HG02885 (cell line): ENCODE results near the gene TMCC3.
"Not testable (repeated sequence)": the region's sequence is repeated elsewhere in the genome, so short reads cannot be mapped to it uniquely, and the experiment has no call there.

ENCODE experiments used
- ATAC-seq: cut with Tn5 transposase; IDR thresholded peaks from one replicate; pipeline ENCODE4 v1.9.1; 2021; ENCODE audit warnings: mild to moderate bottlenecking; ENCODE audit not compliant: unreplicated experiment, poor library complexity

The TMCC3 gene, protein sequence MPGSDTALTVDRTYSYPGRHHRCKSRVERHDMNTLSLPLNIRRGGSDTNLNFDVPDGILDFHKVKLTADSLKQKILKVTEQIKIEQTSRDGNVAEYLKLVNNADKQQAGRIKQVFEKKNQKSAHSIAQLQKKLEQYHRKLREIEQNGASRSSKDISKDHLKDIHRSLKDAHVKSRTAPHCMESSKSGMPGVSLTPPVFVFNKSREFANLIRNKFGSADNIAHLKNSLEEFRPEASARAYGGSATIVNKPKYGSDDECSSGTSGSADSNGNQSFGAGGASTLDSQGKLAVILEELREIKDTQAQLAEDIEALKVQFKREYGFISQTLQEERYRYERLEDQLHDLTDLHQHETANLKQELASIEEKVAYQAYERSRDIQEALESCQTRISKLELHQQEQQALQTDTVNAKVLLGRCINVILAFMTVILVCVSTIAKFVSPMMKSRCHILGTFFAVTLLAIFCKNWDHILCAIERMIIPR

DNA sequence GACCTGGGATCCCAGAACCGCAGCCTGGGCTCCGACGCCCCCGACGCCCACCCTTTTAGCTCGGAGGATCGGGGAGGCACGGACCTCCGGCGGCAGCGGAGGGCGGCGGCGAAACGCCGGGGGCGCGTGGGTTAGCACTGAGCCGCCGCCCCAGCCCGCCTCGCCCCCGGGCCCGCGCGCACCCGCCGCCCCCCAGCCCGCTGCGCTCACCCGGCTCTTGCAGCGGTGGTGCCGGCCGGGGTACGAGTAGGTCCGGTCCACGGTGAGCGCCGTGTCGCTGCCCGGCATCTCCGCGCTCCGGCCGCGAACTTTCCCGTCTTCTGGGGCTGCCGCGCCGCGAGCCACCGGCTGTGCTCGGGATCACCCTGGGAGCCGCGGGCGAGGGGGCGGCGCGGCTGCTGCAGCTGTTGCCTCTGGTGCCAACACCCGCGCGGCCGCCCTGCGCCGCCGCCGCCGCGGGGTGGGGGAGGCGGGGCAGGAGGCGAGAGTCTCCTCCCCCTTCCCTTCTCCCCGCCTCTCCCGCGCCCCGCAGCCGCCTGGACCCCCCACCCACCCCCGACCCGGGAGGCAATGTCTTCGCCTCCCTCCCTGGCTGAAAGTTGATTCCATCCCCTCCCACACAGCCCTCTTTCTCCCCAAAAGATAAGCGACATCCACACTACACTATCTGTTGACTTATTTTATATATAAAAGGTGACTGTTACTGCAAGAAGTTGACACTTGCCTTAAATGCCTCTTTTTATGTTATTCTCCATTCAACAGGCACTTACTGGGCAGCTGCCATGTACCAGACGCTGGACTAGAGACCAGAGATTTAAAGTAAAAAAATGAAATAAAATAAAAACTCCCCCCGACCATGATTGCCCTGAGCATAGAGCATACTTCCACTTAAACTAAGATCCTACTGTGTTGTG is at the start of gene TMCC3:
TMCC3 (minus strand) TSS at position 415 of the 914 bp plus-strand sequence; CDS start at position 288, 127 bp downstream.
- peak; percentile 75 for ATAC-seq

DNA sequence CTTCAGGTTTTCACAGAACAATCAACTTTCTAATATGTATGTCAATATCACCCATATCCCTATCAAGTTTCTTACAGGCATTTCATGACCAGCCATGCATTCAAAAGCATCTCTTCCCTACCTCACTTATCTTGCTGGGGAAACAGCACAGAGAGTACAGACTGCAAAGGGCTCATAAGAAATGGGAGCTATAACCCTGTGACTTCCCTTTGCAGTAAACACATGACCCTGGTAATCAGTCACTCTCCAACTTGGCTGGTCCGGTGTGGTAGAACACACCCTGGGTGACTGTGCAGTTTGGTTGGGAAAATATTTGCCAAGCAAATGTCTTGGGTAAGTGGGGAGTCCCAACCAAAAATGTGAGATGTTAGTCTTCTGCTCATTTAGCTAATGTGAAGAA is 49.4 kb upstream of the TMCC3 start:
- ATAC-seq = no peak

DNA sequence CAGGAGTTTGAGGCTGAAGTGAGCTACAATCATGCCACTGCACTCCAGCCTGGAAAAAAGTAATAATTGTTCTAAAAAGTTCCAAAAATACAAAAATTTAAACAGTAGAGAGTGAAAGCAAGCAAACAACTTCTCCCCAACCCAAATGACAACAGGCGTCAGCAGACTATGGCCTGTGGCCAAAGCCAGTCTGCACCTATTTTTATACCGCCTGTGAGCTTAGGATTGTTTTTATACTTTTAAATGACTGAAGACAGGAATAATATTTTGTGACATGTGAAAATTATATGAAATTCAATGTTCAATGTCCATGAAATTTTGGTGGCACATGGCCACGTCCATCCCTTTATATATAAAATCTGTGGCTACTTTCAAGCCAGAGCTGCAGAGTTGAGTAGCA is 48.2 kb upstream of the TMCC3 start:
- ATAC-seq = no peak

DNA sequence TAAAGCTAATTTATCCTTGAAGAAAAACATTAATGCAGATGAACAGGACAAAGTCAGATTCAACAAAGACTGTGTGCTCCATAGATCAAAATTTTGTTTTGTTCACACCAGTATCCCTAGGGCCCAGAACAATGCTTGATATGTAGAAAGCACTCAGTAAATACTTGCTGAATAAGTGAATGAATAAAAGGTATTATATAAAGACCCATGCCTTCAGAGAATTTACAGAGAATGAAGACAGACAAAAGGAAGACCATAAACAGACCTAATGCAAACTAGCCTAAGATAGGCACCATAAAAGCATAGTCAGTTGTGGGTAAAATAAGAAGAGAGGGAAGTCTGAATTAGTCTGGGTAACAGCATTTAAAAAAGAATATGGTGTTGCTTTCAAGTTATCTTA is 47.3 kb upstream of the TMCC3 start:
- no peak for ATAC-seq

DNA sequence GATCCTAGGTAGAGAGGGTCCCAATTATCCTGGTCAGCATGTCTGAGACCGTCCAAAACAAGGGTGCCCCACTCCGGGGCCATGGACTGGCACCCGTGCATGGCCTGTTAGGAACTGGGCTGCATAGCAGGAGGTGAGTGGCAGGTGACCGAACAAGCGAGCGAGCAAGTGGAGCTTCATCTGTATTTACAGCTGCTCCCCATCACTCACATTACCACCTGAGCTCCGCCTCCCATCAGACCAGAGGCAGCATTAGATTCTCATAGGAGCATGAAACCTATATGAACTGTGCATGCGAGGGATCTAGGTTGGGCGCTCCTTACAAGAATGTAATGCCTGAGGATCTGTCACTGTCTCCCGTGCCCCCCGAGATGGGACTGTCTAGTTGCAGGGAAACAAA is 44.4 kb upstream of the TMCC3 start:
- ATAC-seq = no peak

DNA sequence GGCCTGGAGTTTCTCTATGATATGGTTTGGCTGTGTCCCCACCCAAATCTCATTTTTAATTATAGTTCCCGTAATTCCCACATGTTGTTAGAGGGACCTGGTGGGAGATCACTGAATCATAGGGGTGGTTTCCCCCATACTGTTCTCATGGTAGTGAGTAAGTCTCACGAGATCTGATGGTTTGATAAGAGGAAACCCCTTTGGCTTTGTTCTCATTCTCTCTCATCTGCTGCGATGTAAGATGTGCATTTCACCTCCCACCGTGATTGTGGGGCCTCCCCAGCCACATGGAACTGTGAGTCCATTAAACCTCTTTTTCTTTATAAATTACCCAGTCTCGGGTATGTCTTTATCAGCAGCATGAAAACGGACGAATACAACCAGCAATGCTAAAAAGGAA is 42.5 kb upstream of the TMCC3 start:
- ATAC-seq = not testable (repeated sequence)

DNA sequence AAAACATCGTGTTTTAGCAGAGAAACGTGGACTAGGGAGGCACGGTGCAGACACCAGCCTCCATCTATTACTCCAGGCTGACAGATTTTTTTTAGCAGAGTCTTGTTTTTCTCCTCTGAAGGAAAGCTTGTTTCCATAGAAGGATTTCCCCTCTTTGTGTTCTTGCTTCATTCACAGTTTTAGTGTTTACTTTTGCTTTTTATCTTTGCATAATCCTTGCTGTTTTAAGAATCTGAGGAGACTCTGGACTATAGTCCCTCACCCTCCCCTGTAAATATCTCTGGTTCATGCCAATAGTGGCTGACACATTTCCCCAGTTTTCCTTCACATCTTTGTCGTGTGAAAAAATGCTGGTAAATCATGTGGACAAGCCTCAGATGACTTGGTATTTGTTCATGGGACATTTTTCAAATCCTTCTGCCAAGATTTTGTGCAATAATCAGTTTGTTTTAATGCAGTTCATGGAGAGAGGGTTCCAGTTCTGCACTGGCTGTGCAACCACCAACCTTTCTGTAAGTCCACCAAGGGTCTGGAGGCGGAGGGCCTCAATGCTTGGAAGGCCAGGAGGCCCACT is 39.9 kb upstream of the TMCC3 start:
- ATAC-seq = no peak

DNA sequence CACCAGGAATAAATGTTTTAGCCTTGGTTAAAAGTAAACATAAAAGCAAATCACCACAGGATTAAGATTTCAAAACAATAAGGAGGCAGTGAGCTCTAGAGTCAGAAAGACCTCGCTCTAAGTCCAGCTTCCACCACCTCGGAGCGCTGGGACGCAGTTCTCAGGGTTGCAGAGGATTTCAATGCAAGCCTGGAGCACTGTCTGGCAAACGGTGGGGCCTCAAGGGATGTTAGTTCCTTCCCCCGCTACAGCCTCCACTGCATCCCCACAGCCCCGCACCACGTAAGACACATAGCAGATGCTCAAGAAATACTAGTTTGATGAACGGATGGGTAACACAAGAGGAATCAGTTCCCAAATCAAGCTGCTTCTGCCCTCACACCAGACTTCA is 39.3 kb upstream of the TMCC3 start:
- no peak for ATAC-seq

DNA sequence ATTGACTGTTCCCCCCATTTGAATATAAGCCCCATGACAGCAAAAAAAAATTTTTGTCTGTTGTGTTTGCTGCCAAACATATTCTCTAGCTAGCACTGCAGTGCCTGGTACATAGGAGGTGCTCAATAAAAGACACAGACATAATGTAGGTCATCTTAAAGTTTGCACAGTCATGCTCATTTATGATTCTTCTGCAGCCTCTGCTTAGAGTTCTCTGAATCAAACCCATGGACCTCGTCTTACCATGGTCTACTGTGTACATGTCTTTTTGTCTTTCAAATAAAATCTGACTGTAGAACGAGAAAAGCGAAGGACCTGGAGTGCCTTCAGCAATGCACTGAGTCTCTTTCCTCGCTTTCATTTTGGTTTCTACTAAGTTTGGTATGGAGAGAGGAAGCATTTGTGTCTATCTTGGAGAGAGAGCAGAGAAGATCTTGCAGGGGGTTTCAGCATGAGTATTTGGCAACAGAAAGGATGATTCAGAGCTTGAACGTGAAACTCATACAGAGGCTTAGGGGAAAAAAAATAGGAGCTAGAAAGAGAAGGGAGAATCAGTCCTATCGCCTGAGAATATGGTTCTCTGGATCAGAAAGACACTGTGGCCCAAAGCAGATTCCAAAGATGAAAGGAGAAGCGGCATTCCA is 38.8 kb upstream of the TMCC3 start:
- peak; percentile 46 for ATAC-seq

DNA sequence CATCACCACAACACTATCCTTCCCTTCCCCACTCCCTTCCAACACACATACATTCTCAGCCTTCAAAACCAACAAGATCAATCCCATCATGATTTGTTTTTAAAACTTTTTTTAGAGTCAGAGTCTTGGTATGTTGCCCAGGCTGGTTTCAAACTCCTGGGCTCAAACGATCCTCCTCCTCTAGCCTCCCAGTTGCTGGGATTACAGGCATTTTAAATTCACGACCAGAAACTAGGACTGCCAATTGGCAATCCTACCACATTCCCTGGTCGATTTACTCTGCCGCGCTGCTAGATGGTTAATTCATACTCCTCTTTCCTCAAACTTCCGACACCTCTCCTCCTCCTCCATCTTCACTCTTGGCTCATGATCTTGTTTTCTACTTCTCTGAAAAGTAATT is 37.5 kb upstream of the TMCC3 start:
- ATAC-seq = no peak

DNA sequence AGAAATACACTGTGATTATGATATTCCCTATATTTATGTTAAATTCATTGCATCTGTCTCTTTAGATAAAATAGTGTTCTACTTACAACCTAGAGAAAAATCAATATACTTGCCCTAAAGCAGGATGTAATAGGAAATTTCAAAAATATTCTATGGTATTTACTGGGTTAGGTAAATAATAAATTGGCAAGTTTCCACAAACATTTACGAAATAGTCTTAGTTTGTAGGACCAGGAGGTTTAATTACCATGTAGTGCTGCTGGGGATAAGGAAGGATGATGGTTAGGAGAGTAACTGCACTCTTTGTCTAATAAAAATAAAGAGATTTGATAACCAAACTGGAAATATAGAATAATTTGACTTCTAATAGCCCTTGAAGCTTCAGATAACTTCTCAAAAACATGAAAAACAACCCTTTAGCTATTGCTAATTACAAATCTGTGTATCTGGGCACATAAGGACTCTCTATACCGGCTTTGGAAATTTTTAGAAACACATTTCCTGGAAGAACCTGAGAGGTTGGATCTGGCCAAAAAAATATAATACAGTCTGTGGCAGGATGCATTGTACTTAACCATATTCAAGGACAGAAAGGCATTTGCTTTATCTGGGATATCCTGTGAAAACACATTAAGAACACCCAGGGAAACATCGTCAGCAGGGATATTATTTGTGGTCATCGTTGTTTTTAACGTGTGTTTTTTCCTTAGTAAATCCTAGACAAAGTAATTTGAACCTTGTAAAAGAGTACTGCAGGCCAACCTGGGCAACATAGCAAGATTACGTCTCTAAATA is 36.7 kb upstream of the TMCC3 start:
- no peak for ATAC-seq

DNA sequence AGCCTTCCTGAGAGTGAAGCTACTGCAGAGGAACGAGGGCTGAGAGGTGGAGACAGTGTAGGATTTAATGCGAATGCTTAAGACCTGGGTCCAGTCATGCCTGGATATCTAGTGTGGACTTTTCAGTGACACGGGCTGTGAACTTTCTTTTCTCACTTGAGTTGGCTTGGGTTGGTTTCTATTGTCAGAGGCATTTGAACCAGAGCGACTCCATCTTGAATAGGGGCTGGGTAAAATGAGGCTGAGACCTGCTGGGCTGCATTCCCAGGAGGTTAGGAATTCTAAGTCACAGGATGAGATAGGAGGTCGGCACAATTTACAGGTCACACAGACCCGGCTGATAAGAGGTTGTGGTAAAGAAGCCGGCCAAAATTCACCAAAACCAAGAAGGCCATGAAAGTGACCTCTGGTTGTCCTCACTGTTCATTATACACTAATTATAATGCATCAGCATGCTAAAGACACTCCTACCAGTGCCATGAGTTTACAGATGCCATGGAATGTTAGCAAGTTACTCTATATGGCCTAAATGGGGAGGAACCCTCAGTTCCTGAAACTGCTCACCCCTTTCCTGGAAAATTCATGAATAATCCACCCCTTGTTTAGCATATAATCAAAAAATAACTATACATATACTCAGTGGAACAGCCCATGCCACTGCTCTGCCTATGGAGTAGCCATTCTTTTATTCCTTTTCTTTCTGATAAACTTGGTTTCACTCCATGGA is 34.2 kb upstream of the TMCC3 start:
- ATAC-seq = no peak

DNA sequence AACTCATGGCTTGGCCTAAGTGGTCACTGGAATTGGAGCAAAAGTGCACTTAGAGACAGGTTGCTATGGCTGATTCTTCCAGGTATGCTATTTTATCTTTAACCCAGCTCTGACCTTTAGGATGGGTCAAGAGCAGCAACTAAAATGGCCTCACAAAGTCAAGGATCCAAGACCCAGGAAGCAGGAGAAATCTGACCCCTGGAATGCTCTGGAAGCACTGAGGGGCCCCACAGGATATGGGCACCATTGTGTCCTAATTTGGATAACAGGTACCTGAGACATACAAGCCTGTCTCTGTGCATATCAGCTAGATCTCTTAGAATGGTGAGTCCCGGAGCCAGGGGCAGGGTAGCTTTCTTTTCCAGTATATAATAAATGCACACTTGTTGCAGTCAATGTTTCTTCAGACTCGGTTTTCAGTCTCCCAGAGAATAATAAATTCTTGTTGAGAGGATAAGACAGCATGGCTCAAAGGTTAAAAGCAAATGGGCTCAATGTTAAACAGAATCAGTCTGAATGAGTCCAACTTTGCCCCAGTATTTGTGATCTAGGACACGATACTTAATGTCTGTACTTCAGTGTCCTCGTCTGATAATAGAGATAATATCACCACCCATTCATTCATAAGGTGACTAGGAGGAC is 29.3 kb upstream of the TMCC3 start:
- no peak for ATAC-seq

DNA sequence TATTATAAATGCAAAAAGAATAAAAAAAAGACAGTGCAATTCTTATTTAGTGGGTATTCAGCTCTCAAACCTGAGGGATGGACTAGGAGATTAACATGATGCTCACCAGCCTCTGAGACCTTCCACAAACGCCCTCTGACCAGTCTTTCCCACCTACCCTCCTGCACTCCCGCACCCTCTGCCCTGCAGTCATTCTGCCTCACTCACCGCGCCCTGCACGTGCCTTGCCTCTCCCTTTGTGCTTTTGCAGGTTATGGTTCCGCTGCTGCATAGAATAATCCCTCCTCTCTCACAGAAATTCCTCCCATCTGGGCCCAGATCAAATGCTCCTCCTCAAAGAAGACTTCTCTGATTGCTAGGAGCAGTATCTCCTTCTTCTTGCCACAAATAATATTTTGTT is 28.5 kb upstream of the TMCC3 start:
- ATAC-seq = no peak

DNA sequence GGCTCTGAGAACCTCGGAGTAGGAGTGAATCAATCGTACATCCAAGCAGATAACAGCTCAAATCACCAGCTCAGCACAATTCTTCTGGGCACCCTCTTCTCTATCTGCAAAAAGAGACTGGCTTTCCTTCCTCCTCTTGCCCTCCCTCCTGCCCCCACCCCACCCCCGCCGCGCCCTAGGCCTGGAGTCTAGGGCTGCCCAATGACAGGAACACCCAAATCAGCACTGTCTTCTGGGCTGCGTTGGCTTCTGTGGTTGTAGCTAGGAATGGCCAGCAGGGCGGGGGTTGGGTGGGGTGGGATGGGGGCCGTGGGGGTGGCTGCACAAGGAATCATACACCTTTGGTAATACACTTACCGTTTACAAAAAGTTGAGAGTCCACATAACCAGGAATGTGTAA is 28.0 kb upstream of the TMCC3 start:
- no peak for ATAC-seq

DNA sequence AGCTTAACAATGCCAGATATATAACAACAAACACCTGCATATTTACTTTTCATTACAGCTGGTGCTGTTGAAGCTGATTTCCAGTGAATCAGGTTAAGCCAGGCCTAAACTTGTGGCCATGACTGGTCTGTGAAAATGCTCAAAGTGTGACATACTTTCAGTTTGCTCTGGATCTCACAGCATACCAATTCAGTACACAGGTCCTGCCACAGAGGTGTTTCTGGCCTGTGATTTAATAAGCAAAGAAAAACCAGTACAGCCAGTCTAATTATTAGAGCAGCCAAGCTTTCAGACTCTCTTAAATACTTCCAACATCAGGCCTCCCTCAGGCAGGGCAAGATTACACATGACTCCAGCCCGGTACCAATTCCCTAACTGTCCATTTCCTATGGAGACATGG is 27.4 kb upstream of the TMCC3 start:
- peak; percentile 42 for ATAC-seq

DNA sequence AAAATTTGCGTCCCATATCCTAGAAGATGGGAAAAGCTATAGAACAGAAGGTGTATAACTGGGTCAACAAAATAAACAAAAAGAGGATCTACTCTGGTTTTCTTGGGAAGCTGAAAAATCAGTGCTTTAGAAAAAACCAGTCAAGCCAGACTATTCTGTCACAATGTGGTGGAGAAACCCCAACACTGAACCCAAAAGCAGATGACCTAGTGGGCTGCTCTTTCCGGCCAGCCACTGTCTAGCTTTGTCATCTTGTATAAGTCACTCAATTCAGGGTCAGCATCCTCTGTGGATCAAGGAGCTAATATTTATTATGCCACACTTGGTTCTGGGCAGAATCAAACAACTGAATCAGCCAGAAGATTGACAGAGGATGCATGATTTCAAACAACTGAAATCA is 26.6 kb upstream of the TMCC3 start:
- no peak for ATAC-seq

DNA sequence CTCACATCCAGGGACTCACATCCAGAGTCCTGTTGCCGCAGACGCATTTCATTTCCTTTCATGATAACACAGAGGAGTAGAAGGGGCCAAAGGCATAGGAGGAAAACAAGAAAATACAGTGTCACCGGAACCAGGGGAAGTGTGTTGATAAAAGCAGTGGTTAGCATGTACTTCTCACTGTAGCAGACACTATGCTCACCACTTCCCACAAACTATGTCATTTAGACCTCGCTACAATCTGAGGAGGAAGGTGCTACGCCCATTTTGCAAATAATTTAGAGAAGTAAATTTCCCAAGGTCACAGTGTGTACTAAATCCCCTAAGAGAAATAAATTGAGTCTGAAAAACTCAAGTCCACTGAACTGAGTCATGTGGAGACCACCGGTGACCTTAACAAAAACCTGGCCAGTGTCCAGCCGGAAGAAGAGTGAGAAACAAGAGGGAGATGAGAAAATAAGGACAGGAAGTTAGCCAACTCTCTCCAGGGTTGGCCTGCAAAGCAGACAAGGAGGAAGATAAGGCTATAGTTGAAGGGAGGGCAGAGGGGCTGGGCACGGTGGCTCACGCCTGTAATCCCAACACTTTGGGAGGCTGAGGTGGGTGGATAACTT is 25.8 kb upstream of the TMCC3 start:
- ATAC-seq = peak; percentile 87
